HG03432 (cell line): ENCODE data around the gene SPNS2.

Experiments
- ATAC-seq: cut with Tn5 transposase; IDR thresholded peaks from one replicate; pipeline ENCODE4 v1.9.1; 2021; ENCODE audit warnings: mild to moderate bottlenecking, moderate library complexity; ENCODE audit not compliant: unreplicated experiment

SPNS2 gene

GRCh38 chr17:4535667-4536258, 37.1 kb downstream of the SPNS2 start:
- ATAC-seq, result no peak

DNA sequence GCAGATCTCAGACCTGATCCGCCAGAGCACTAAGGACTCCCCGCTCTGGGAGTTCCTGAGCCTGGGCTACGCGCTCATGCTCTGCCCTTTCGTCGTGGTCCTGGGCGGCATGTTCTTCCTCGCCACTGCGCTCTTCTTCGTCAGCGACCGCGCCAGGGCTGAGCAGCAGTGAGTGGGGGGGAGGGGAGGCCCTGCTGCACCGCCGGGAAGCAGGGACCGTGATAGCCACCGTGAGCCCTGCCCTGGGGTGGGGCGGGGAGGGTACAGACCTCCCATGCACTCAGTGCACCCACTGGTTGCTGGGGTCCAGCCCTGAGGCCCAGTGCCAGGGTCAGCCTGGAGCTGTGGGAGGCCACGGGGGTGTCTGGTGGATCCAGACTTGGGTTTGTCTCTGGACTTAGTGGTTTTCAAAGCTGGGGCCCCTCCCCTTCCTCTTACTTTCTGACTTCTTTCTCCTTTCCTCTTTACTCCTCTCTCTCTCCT, 37.6 kb downstream of the SPNS2 start:
- ATAC-seq, result no peak

DNA sequence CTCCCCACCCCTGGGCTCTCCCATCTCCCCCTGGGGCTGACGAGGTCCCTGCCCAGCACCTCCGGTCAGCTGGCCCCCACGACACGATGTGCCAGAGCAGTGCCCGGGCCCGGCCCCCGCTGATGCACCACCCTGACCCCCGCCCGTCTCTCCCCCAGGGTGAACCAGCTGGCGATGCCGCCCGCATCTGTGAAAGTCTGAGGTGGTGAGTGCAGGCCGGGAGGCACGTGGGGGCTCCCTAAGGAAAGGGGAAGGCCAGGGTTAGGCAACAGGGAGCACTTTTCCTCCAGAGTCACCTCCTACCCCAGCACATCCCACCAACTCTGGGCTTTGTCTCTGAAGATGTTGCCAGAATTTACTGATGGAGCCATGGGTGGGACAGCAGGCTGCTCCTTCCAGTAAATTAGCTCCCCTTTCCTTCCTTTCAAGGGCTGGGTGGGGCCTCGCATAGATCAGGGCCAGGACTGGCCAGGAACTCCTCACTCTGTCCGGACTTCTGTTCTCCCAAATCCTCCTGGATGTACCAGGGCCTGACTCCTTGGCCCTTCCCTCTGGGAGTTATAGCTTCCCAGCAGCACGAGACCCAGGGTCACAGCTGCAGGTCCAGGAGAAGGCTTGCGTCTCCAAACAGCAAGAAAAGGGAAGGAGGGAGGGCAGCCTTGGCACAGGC, 38.2 kb downstream of the SPNS2 start:
- no peak for ATAC-seq

- no peak for ATAC-seq
These were observed 39.0 kb downstream of the SPNS2 start for GRCh38 chr17:4537451-4538235.

GRCh38 chr17:4538236-4539002, 39.7 kb downstream of the SPNS2 start:
- ATAC-seq, result no peak

DNA sequence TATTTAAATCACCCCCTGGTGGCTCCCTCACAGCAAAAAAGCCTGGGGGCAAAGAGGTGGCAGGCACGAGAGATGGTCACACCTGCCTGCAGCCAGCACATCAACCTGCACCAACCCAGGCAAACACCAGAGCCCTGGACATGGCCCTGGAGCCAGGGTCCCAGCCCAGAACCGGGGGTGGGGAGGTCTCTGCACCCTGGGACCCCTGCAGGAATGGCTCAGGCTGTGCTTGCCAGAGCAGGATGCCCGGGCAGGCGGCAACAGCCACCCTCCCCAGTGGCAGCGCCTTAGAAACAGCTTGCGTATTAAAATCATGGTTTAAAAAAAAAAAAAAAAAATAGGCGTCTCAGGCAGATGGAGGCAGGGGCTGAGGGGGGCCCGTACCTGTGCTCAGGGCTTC, 40.3 kb downstream of the SPNS2 start:
- ATAC-seq, result no peak

DNA sequence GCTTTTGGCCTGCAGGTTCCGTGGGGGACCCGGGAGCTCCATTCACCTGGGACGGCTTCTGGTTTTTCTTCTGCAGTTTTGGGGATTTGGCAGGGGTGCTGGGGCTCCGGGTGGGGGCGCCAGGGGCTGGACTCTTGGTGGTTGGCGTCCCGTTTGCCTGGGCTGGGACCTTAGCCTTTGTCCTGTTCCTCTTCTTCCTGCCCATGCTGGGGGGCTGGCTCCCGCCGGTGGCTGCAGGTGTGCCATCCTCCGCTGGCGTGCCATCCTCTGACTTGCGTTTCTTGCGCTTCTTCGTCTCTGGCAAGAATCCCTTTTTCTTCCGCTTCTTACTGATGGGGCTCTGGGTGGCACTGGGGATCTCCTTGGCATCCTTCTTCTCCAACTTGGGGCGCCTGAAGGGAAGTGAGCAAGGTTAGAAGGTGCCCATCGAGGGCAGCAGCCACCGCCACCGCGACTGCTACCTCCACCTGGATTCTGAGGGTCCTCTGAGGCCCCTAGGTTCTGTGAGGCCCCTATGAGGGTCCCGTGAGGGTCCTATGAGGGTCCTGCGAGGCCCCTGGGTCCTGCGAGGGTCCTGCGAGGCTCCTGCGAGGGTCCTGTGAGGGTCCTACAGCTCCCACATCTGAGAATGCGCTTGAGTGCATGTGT, 41.0 kb downstream of the SPNS2 start:
- no peak for ATAC-seq

GRCh38 chr17:4540224-4540651, 41.6 kb downstream of the SPNS2 start:
- ATAC-seq, result no peak

DNA sequence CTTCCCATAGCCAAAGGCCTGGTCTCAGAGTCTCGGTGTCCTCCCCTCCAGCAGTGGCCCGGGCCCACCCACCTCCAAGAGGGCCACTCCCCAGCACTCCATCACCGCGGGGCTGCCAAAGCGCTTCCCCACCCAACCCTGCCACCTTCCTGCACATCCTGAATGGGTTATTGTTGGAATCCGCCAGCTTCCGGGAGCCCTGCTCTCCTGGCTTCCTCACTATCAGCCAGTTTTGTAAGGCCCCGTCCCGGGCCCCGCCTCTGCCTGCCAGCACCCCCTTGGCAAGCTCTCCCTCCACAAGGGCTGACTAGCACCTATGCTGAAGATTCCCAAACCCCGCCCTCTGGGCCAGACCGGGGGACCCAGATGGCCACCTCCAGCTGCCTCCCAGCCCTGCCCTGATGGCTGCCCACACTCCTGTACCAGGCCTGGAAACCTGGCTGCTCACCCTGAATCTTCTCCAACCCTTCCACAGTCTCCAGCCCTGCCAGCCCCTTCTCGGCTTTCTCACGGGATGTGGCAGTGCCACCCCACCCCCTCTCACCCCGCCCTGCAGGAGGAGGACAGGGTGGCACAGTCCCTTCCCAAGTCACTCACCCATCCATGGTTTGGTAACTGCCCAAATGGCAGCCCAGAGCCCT, 42.1 kb downstream of the SPNS2 start:
- no peak for ATAC-seq

GRCh38 chr17:4541328-4542002, 42.8 kb downstream of the SPNS2 start:
- no peak for ATAC-seq

- no peak for ATAC-seq
These were observed 43.5 kb downstream of the SPNS2 start for GRCh38 chr17:4542003-4542725.

GRCh38 chr17:4542726-4543191, 44.1 kb downstream of the SPNS2 start:
- no peak for ATAC-seq

DNA sequence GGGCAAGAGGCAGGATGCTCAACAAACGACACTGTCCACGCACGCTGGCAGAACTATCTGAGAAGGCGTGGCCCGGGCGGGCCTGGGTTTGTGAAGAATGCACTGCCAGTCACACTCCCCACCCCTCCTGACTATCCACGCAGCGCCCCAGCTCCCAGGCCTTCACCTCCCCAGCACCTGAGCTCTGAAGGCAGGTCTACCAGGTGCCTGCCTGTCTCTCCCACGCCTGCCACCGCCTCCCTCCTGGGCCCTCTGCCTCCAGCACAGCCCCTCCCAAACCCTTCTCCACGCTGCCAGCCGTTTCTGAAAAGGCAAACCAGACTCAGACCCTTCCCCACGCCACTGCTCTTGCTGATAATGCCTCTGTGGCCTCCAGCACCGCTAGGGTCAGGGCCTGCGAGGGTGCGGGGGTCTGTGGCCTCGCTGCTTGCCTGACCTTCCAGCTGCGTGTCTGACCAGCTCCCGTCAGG, 44.9 kb downstream of the SPNS2 start:
- no peak for ATAC-seq

- ATAC-seq, result no peak
These were observed 45.7 kb downstream of the SPNS2 start for GRCh38 chr17:4544135-4544950.

- no peak for ATAC-seq
These were observed 46.2 kb downstream of the SPNS2 start for GRCh38 chr17:4544951-4545216.

DNA sequence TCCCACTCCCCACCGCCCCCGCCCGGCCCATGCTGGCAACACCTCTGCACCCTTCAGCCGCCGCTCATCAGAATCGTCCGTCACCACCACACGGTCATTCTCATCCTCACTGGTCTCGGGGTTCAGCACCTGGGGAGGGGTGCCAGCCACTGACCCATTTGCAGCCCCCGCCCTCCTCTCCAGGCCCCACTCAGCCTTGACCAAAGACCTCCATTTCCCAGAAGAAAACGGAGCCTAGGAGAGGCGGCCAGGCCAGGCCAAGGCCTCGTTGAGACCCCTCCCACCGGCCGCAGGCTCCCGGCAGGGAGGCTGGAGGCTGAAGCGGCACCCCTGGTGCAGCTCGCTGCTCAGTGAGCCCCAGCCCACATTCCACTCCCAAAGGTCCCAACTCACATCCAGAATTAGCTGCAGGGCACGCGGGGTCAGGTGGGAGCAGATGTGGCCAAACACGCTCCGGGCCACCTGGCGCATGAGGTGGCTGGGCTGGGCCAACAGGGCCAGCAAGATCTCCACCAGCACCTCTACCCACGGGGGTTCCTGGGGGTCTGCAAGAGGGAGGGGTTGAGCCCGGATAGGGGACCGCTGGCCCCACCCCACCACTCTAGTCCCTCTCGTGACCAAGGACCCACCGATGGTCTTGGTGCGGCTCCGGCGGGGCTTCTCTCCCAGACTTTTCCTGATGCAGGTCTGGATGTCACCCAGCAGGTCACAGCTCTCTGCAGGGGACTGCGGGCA, 46.7 kb downstream of the SPNS2 start:
- no peak for ATAC-seq

DNA sequence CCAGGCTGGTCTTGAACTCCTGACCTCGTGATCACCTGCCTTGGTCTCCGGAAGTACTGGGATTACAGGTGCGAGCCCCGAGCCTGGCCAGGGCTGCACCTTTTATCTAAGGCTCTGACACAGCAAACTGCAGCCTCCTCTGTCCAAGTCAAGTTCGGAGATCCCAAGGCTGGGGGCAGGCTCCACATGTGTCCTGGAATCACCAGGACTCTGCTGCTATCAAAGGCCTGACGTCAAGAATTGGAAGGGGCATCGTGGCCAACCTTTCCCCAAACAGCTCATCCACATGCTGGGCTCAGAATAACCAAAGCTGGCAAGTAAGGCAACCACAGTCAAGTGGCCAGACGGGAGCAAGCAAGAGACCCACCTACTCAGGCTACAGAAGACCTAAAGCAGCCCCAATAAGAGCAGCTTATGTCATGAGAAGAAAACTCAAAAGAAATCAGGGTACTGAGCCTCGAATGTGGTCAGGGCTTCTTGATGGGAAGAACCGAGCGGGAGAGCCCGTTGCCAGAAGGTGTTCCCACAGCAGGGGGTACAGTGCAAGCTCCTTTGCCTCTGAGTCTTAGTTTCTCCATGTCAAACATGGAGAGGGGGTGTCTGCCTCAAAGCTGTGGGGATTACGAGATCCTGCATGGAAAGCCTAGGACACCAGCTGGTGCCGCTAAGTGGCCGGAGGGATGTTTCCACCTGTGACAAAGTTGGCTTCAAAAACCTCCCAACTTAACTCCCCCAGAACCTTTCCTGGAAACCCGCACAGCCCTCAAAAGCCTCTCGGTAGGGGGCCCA, 48.6 kb downstream of the SPNS2 start:
- no peak for ATAC-seq
